ENCODE data around the gene CENPH. TPM values are rescaled to one million over a fixed set of nuclear protein-coding genes. Genes with fewer than 3 reads are reported as not detected.
A peak's percentile ranks its signal among the peaks of the same experiment; 100 is the strongest.
"Not testable (repeated sequence)": the region's sequence is repeated elsewhere in the genome, so short reads cannot be mapped to it uniquely, and the experiment has no call there.

The CENPH gene, protein sequence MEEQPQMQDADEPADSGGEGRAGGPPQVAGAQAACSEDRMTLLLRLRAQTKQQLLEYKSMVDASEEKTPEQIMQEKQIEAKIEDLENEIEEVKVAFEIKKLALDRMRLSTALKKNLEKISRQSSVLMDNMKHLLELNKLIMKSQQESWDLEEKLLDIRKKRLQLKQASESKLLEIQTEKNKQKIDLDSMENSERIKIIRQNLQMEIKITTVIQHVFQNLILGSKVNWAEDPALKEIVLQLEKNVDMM
- 65.7 and 66.2 TPM in 2 replicates for total RNA-seq (2014; rRNA removed; shearing (Covaris generic))

- DNase-seq (ENCODE audit: low read depth) = peak; percentile 94
Observed at GRCh38 chr5:69189162-69190086, at the start of gene CENPH. CENPH (plus strand) TSS chr5:69189583; CDS start chr5:69189635, 52 bp downstream.

DNA sequence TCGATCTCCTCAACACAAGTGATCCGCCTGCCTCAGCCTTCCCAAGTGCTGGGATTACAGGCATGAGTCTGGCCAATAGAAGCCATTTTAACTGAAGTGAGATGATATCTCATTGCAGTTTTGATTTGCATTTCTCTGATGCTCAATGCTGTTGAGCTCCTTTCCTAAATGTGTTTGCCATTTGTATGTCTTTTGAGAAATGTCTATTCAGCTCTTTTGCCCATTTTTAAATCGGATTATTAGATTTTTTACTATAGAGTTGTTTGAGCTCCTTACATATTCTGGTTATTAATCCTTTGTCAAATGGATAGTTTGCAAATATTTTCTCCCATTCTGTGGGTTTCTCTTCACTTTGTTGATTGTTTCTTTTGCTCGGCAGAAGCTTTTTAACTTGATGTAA, 49.1 kb upstream of the CENPH start:
- DNase-seq (ENCODE audit: low read depth) = not testable (repeated sequence)

- no peak for DNase-seq (ENCODE audit: low read depth)
Observed at GRCh38 chr5:69140827-69141226, 48.6 kb upstream of the CENPH start.

DNA sequence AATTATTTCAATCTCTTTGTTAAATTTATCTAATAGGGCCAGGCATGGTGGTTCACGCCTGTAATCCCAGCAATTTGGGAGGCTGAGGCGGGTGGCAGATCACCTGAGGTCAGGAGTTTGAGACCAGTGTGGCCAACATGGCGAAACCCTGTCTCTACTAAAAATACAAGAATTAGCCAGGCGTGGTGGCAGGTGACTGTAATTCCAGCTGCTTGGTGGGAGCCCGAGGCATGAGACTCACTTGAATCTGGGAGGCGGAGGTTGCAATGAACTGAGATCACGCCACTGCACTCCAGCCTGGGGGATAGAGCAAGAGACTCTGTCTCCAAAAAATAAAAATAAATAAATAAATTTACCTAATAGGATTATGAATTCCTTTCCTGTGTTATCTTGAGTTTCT, 40.8 kb upstream of the CENPH start:
- not testable (repeated sequence) for DNase-seq (ENCODE audit: low read depth)

GRCh38 chr5:69148981-69149675, 40.3 kb upstream of the CENPH start:
- DNase-seq (ENCODE audit: low read depth) = no peak

DNA sequence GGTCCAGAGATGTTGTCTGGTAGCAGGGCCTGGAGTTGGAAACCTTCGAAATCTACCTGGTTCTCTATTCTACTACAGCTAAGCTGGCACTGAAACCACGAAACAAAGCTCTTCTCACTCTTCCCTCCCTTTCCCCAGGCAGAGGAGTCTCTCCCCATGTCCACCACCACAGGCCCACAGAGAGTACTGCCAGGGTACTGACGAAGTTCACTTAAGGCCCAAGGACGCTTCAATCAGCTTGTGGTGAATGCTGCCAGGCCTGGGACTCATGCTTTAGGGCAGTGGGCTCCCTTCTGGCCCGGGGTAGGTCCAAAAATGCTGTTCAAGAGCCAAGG, 39.7 kb upstream of the CENPH start:
- no peak for DNase-seq (ENCODE audit: low read depth)

DNA sequence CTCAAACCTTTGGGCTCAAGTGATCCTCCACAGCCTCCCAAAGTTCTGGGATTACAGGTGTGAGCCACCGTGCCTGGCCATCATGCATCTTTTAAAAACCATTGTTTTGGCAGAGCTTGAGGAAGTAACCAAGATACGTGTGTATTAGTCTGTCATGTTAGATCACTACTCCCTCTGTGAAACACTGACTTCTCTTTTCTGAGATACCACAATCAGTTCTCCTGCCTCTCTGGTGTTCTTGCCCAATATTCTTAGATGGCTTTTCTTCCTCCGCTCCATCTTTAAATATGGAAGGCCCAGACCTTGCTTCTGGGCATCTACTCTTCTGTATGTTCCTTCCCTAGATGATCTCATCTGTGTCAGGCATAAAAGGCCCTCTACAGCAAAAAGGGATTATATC, 36.7 kb upstream of the CENPH start:
- no peak for DNase-seq (ENCODE audit: low read depth)

GRCh38 chr5:69156456-69156855, 32.9 kb upstream of the CENPH start:
- DNase-seq (ENCODE audit: low read depth) = no peak

DNA sequence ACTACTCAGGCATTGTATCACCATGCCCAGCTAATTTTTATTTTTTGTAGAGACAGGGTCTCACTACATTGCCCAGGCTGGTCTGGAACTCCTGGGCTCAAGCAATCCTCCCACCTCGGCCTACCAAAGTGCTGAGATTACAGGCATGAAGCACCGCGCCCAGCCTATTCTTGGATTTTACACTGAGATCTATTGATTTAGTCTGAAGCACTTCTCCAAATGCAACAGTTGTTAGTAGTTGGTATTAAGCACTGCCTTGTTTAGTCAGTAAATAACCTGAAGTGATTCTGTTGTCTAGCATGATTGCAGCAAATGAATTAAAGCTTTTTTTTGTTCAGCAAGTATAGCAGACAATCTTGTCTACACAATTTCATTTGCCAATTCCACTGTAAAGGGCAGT, 31.3 kb upstream of the CENPH start:
- DNase-seq (ENCODE audit: low read depth) = no peak

- DNase-seq (ENCODE audit: low read depth) = no peak
Observed at GRCh38 chr5:69160651-69161050, 28.7 kb upstream of the CENPH start.

GRCh38 chr5:69166686-69167492, 22.5 kb upstream of the CENPH start, which contains the start of gene CCNB1:
CCNB1 (plus strand) TSS chr5:69167150; CDS start chr5:69167263, 113 bp downstream.
- DNase-seq (ENCODE audit: low read depth) = peak; percentile 99

GRCh38 chr5:69167493-69167855, 21.9 kb upstream of the CENPH start:
- DNase-seq (ENCODE audit: low read depth) = peak; percentile 7

DNA sequence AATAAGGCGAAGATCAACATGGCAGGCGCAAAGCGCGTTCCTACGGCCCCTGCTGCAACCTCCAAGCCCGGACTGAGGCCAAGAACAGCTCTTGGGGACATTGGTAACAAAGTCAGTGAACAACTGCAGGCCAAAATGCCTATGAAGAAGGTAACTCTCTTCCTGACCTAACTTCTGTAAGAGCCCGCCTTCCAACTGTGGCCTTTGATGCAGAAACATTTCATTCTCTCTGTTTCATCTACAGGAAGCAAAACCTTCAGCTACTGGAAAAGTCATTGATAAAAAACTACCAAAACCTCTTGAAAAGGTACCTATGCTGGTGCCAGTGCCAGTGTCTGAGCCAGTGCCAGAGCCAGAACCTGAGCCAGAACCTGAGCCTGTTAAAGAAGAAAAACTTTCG, 21.5 kb upstream of the CENPH start:
- DNase-seq (ENCODE audit: low read depth) = no peak

GRCh38 chr5:69170495-69170894, 18.9 kb upstream of the CENPH start:
- DNase-seq (ENCODE audit: low read depth) = no peak

DNA sequence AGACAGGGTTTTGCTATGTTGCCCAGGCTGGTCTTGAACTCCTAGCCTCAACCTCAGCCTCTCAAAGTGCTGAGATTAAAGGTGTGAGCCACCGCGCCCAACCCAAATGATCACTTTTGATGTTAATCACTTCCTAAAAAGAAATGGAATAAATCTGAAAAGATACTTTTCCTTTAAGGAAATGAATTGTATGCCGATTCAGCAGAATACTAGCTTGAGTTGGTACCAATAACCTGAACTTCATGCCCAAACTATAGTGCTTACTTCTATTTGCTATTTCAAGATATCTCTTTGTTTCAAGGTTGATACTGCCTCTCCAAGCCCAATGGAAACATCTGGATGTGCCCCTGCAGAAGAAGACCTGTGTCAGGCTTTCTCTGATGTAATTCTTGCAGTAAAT, 18.4 kb upstream of the CENPH start:
- no peak for DNase-seq (ENCODE audit: low read depth)

DNA sequence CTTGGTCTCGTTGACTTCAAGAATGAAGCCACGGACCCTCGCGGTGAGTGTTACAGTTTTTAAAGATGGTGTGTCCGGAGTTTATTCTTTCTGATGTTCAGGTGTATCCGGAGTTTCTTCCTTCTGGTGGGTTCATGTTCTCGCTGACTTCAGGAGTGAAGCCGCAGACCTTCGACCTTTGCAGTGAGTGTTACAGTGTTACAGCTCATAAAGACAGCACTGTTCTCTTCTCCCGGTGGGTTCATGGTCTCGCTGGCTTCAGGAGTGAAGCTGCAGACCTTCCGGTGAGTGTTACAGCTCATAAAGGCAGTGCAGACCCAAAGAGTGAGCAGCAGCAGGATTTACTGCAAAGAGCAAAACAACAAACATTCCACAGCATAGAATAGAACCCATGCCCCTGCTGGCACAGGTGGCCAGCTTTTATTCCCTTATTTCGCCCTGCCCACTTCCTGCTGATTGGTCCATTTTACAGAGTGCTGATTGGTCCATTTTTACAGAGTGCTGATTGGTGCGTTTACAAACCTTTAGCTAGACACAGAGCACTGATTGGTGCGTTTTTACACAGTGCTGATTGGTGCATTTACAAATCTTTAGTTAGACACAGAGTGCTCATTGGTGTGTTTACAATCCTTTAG, 7.6 kb upstream of the CENPH start:
- DNase-seq (ENCODE audit: low read depth) = not testable (repeated sequence)

GRCh38 chr5:69184621-69185020, 4.8 kb upstream of the CENPH start:
- DNase-seq (ENCODE audit: low read depth) = no peak

GRCh38 chr5:69187342-69187741, 2.0 kb upstream of the CENPH start:
- no peak for DNase-seq (ENCODE audit: low read depth)

- DNase-seq (ENCODE audit: low read depth) = no peak
Observed at GRCh38 chr5:69188811-69189161, 597 bp upstream of the CENPH start.

GRCh38 chr5:69202497-69202896, 13.1 kb downstream of the CENPH start:
- no peak for DNase-seq (ENCODE audit: low read depth)

DNA sequence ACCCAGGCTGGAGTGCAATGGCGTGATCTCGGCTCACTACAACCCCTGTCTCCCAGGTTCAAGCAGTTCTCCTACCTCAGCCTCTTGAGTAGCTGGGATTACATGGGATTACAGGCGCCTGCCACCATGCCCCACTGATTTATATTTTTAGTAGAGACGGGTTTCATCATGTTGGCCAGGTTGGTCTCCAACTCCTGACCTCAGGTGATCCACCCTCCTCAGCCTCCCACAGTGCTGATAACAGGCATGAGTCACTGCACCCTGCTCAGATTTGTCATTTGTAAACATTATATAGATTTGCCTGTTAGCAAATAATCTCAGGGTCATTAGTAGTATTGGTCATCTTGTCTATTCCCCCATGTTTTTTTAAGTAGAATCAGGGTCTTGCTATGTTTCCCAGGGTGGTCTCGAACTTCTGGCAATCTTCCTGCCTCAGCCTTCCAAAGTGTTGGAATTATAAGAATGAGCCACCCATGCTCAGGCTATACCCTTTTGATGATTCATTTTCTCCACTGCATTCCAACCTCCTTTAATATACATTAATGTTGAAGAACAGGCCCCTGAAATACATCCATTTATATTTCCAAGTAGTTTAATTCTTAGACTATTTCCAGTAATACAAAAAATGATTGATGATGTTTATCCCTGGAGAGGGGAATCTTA, 17.3 kb downstream of the CENPH start:
- peak; percentile 20 for DNase-seq (ENCODE audit: low read depth)
